ENCODE measurements around the gene GNAI3.

DNA sequence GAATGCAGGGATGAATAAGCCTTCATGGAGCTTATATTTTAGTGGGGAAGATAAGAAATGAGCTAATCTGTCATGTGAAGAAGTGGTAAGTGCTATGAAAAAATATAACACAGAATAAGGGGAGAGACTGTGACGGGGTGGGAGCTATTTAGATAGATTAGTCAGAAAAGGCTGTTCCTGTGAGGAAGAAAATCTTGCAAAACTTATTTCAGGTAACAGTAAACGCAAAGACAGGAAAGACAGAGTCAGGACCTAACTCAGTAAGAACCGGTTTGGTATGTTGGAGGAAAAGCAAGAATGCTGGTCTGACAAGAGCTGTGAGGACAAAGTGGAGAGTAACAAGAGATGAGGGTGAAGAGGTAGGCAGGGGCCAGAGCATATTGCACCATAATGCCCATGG, 22.0 kb downstream of the GNAI3 start:
- TF ChIP-seq, protein P1, sequence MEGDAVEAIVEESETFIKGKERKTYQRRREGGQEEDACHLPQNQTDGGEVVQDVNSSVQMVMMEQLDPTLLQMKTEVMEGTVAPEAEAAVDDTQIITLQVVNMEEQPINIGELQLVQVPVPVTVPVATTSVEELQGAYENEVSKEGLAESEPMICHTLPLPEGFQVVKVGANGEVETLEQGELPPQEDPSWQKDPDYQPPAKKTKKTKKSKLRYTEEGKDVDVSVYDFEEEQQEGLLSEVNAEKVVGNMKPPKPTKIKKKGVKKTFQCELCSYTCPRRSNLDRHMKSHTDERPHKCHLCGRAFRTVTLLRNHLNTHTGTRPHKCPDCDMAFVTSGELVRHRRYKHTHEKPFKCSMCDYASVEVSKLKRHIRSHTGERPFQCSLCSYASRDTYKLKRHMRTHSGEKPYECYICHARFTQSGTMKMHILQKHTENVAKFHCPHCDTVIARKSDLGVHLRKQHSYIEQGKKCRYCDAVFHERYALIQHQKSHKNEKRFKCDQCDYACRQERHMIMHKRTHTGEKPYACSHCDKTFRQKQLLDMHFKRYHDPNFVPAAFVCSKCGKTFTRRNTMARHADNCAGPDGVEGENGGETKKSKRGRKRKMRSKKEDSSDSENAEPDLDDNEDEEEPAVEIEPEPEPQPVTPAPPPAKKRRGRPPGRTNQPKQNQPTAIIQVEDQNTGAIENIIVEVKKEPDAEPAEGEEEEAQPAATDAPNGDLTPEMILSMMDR (optimal IDR thresholded peaks at IDR 0.05 in 1 of 3, IDR thresholded peaks at IDR 0.05 in 1 of 3, conservative IDR thresholded peaks at IDR 0.05 in 1 of 3; ENCODE audit: extremely low read depth in 1 of 3, insufficient read depth in 2 of 3, low read length in 3 of 3) = no peak
- no peak for TF ChIP-seq EZH2 (IDR thresholded peaks at IDR 0.05; ENCODE audit: low read length)
